SH-SY5Y (cell line): ENCODE data around the gene CDKN2C.

ENCODE experiments used
- GATA2 ChIP-seq: IDR thresholded peaks from 2 replicates; pipeline ENCODE4 v1.6.1; 2011; ENCODE audit warnings: mild to moderate bottlenecking, low read depth, low read length
- GATA3 ChIP-seq: IDR thresholded peaks from 2 replicates; pipeline ENCODE4 v1.6.1; 2011; ENCODE audit warnings: low read depth, mild to moderate bottlenecking, low read length, moderate library complexity

- TF ChIP-seq GATA2 (no peak), GATA3 (no peak)
Observed at GRCh38 chr1:50968821-50969610, 1.0 kb upstream of the CDKN2C start.
